ENCODE data around the gene FAM107B.

DNA sequence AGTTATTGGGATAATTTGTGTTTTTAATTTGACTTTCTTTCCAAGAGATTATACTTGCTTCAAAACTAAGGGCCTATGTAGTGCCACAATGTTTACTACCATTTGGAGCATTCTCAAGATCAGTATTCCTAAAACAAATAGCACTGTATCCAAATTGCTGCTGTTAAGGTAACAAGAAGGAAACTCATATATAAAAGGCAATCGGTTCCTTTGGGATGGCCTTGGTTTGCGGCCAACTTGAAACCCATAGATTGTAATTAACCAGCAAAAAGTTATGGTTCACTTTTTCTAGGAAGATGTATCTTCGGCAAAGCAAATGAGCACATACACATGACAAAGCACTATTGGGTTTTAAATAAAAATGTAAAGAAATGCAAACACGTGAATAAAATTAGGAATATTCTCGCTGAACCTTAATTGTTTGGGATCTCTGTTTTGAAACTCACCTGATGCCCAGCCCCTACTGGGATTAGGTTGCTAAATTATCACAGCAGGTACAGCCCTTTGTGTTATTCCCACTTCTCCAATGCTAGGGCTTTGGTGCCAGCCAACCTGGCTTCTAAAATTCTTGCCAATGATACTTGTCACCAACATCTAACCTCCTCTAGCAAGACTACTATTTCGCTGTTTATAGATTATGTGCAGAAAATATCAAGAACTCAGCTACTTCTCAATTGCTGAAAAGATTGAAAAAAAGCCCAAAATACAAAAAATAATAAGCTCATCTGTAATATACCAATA lies 47.1 kb upstream of the FAM107B start:
- TF ChIP-seq CSDC2 (CRISPR knock-in tag; IDR thresholded peaks at IDR 0.05) (no peak), ARNTL (CRISPR knock-in tag; IDR thresholded peaks at IDR 0.05; ENCODE audit: borderline replicate concordance, low read depth) (no peak), ZNF8 (CRISPR knock-in tag; IDR thresholded peaks at IDR 0.05) (no peak)

All from SK-N-SH treated with all-trans-retinoic acid at 6 μM for 48 hours (cell line).